ENCODE data around the gene FANCM.

Gene FANCM

DNA sequence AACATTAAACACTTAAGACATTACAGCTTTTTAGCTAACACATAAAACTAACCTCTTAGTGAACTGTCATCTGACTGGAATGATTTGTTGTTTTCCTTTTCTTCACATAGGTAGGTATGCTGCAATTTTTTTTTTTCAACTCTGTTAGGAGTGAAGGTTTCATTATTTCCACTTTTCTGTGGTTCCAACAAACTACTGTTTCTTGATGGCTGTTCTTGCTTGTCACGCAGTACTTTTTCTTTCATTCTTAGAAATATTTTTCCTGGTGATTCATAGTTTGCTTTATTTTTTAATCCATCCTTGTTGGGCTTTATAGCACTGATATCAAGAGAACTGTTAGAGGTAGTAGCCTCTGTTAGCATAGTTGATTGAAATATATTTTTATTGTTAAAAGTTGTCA lies 111.0 kb downstream of the FANCM start:
- no peak for FAIRE-seq

DNA sequence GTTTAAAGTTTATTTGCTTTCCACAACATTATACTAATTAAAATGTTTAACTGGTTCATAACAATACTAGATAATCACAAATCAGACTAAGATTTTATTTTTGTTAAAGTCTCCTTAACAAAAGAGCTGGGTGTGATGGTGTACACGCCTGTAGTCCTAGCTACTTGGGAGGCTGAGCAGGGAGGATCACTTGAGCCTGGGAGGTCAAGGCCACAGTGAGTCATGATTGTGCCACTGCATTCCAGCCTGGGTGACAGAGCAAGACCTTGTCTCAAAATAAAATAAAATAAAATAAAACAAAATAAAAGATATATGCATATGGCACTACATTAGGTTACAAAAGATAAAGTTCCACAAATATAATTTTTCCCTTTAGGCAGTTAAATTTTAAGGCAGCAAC lies 111.7 kb downstream of the FANCM start:
- no peak for FAIRE-seq

GRCh38 chr14:45249856-45250575 lies 114.3 kb downstream of the FANCM start:
- no peak for FAIRE-seq
